A549 treated with Hydrocortisone at 1 μM for 4 hours (cell line): Measurements from ENCODE around the gene GNA12. TPM values are rescaled to one million over a fixed set of nuclear protein-coding genes. Genes with fewer than 3 reads are reported as not detected.

Experiments
- total RNA-seq: library from RNA; stranded (reverse); fragments of 200-300 nt; extraction: Qiagen RNA extraction; gene quantifications from 5 replicates; pipeline ENCODE4 v1.2.3, GENCODE V29; 2022

The GNA12 gene
- 38.0 to 43.2 TPM (median 41.8 TPM) in 5 replicates for total RNA-seq

GRCh38 chr7:2844153-2845033 is at the start of gene GNA12:
TSS of gene GNA12 (minus strand) at chr7:2844308. CDS start at chr7:2844161, 147 bp downstream.

GRCh38 chr7:2687881-2688318 is 156.2 kb downstream of the GNA12 start, which contains the start of gene AMZ1:
TSS of gene AMZ1 (plus strand) at chr7:2688202. CDS start at chr7:2700452, 12,250 bp downstream.

Other genes with a start within 250 kb of the GNA12 start
- 45.2 to 51.0 TPM (median 47.4 TPM) in 5 replicates for gene TTYH3, start 212.3 kb downstream of the GNA12 start, total RNA-seq
- gene AMZ1, start 156.1 kb downstream of the GNA12 start, total RNA-seq = 0.03 to 0.06 TPM (median 0.03 TPM) in 3 of 5 replicates, not detected in the others
- gene CARD11, start 199.6 kb upstream of the GNA12 start, total RNA-seq = 1.6 to 2.5 TPM (median 1.7 TPM) in 5 replicates